GM12878 (cell line): Measurements from ENCODE around the gene KDM3B.

Experiments used
- ATF7 ChIP-seq: fragments of 450-650 bp; IDR thresholded peaks from 2 replicates; pipeline ENCODE4 v1.6.1; 2016; ENCODE audit warnings: low read depth, mild to moderate bottlenecking
- CTCF ChIP-seq, 3 experiments: IDR thresholded peaks in 2 of 3; conservative IDR thresholded peaks in 1 of 3; 2 replicates each; pipeline ENCODE4 v1.5.1; 2011; ENCODE audit warnings: low read depth in 3 of 3, low read length in 3 of 3, mild to moderate bottlenecking in 3 of 3, control low read depth in 2 of 3, moderate library complexity in 2 of 3, inconsistent platforms in 1 of 3, mixed read lengths in 1 of 3; ENCODE audit not compliant: control insufficient read depth in 2 of 3, insufficient read depth in 1 of 3; ENCODE audit errors: extremely low read depth in 1 of 3
- GABPA ChIP-seq: IDR thresholded peaks from 2 replicates; pipeline ENCODE4 v1.6.1; 2014; ENCODE audit warnings: antibody characterized with exemption, low read depth, mild to moderate bottlenecking, inconsistent platforms
- HDGF ChIP-seq: fragments of 450-650 bp; IDR thresholded peaks from 2 replicates; pipeline ENCODE4 v1.6.1; 2016; ENCODE audit warnings: antibody characterized with exemption
- JUNB ChIP-seq: IDR thresholded peaks from 2 replicates; pipeline ENCODE4 v1.6.1; 2016; ENCODE audit warnings: antibody characterized with exemption, mild to moderate bottlenecking
- MAX ChIP-seq: IDR thresholded peaks from 2 replicates; pipeline ENCODE4 v1.6.1; 2012; ENCODE audit warnings: low read depth, low read length, improper control_type of control experiment
- POLR2AphosphoS5 ChIP-seq: IDR thresholded peaks from 2 replicates; pipeline ENCODE4 v1.6.1; 2011; ENCODE audit warnings: mild to moderate bottlenecking, low read length, inconsistent platforms
- RAD21 ChIP-seq: IDR thresholded peaks from 2 replicates; pipeline ENCODE4 v1.6.1; 2011; ENCODE audit warnings: mild to moderate bottlenecking, low read depth, low read length, moderate library complexity; ENCODE audit not compliant: insufficient read depth
- RFX5 ChIP-seq: IDR thresholded peaks from 2 replicates; pipeline ENCODE4 v1.6.1; 2011; ENCODE audit warnings: low read depth, low read length, improper control_type of control experiment
- SPI1 ChIP-seq: IDR thresholded peaks from 2 replicates; pipeline ENCODE4 v1.6.1; 2011; ENCODE audit warnings: low read depth, mild to moderate bottlenecking, low read length, moderate library complexity, borderline replicate concordance; ENCODE audit not compliant: insufficient read depth
- STAT1 ChIP-seq: fragments of 450-650 bp; conservative IDR thresholded peaks from 2 replicates; pipeline ENCODE4 v1.6.1; 2014; ENCODE audit warnings: antibody characterized with exemption, mild to moderate bottlenecking
- ZBTB4 ChIP-seq: fragments of 450-650 bp; formaldehyde crosslinking; IDR thresholded peaks from 2 replicates; pipeline ENCODE4 v1.4.0; 2022; ENCODE audit warnings: mild to moderate bottlenecking, moderate library complexity

GRCh38 chr5:138439477-138440158 lies 87.1 kb downstream of the KDM3B start:
- TF ChIP-seq JUNB (no peak), CTCF (IDR thresholded peaks at IDR 0.05 in 2 of 3, conservative IDR thresholded peaks at IDR 0.05 in 1 of 3; ENCODE audit: control insufficient read depth in 2 of 3, extremely low read depth in 1 of 3, insufficient read depth in 1 of 3, low read depth in 3 of 3, low read length in 3 of 3) (no peak), HDGF (no peak), POLR2AphosphoS5 (no peak), RFX5 (no peak), MAX (no peak), RAD21 (no peak), ATF7 (no peak), SPI1 (no peak), GABPA (no peak), STAT1 (no peak), ZBTB4 (CRISPR knock-in tag) (no peak)
